GM12874 (cell line): Measurements from ENCODE around the gene NGB.

Source experiments
- TF ChIP-seq, protein P1 (sequence below): IDR thresholded peaks from 2 replicates; pipeline ENCODE4 v1.5.1; 2011; ENCODE audit warnings: low read depth, mild to moderate bottlenecking, control low read depth, low read length, moderate library complexity; ENCODE audit not compliant: insufficient read depth

The NGB gene

DNA sequence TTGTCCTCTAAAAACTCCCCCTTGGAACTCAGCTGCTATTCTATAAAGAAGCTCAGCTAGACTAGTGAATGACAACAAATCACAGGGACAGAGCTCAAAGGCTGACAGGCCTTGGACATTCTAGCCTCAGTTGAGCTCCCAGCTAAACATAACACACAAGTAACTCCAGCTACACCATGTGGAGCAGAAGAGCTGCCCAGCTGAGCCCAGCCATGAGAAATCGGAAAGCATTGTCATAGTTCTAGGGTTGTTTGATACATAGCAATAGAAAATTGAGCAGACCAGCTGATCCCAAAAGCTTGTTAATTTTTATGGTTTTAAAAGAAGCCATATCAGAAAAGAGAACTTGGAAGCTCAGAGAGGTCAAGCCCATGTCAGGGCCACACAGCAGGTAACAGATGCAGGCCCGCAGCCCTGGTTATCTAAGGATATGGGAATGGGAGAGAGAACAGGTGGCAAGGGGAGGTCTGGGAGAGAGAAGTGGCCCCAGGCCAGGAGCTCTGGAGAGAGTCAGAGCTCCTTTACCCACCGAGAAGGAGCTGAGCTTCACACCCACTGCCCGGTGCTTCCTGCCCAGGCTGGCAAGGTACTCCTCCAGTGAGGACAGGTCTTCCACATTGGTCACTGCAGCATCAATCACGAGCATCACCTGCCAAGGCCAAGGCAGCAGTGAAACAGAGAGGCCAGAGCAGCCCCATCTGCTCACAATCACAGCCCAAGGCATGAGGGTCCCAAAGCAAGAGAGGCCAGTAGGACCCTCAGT lies 2.9 kb downstream of the NGB start:
- TF ChIP-seq, protein P1, sequence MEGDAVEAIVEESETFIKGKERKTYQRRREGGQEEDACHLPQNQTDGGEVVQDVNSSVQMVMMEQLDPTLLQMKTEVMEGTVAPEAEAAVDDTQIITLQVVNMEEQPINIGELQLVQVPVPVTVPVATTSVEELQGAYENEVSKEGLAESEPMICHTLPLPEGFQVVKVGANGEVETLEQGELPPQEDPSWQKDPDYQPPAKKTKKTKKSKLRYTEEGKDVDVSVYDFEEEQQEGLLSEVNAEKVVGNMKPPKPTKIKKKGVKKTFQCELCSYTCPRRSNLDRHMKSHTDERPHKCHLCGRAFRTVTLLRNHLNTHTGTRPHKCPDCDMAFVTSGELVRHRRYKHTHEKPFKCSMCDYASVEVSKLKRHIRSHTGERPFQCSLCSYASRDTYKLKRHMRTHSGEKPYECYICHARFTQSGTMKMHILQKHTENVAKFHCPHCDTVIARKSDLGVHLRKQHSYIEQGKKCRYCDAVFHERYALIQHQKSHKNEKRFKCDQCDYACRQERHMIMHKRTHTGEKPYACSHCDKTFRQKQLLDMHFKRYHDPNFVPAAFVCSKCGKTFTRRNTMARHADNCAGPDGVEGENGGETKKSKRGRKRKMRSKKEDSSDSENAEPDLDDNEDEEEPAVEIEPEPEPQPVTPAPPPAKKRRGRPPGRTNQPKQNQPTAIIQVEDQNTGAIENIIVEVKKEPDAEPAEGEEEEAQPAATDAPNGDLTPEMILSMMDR: no peak

DNA sequence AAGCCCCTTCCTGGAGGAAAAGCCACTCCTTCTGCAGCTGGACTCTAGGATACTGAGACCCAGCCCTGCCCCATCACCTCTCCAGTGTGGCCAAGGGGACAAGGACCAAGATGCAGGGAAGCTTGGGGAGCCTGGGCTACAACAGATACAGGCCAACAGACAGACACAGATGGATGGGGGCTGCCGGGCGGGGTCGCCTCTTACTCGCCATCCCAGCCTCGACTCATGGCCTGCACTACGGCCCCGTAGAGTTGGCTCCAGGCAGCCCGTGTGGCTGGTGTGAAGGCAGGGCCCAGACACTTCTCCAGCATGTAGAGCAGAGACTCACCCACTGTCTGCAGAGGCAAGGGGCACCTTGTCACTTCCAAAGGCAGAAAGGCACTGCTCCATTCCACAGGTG lies 4.7 kb downstream of the NGB start:
- TF ChIP-seq, protein P1: no peak

GRCh38 chr14:77265561-77266335 lies 5.3 kb downstream of the NGB start:
- TF ChIP-seq, protein P1: no peak

GRCh38 chr14:77265187-77265515 lies 5.9 kb downstream of the NGB start:
- TF ChIP-seq, protein P1: no peak

- TF ChIP-seq, protein P1: no peak
Observed at GRCh38 chr14:77264466-77265186, 6.4 kb downstream of the NGB start.

GRCh38 chr14:77260631-77261030 lies 10.4 kb downstream of the NGB start:
- TF ChIP-seq, protein P1: no peak

DNA sequence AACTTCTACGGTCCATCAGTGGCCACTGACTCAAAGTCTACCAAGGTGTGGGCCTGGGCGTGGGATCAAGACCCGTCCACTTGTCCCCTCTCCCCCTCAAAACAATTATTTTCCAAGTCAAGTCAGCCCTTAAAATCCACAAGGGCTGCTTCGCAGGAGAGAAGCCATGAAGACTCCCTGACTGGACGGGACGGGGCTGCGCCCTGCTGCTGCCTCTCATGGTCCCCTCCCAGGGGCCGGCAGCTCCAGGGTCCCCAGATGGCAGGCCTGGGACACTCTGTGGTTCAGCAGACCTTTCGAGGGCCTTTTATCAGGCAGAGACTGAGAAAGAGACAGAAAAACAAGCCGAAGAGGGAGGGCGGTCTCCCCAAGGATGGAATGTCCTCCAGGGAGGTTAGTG lies 10.8 kb downstream of the NGB start:
- TF ChIP-seq, protein P1: no peak
